ENCODE data around the gene GNG13. TPM values are rescaled to one million over a fixed set of nuclear protein-coding genes. Genes with fewer than 3 reads are reported as not detected.

The GNG13 gene
- total and polyA plus RNA-seq, 2 of the 4 experiments (the other 2 are of a cell fraction): not detected

DNA sequence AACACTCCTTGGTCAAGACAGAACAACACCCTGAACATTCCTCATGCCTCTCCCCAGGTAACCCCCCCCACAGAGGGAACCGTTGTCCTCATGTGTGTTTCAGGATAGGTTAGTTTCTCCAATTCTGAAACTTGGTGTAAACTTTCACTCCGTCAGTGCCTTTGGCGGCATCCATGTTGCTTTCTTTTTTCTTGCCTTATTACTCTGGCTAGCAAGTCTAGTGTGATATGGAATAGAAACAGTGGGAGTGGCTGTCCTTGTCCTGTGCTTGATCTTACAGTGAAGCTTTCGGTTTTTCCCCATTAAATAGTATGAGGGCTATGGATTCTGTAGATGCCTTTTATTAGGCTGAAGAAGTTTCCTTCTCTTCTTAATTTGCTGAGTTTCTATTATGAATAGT, 35.7 kb upstream of the GNG13 start:
- H2AFZ ChIP-seq (replicated peaks; ENCODE audit: low read length, poor library complexity): no peak overlapping the region
- H4K8ac ChIP-seq (ENCODE audit: low read depth in 2 of 2, low read length in 2 of 2): no peak overlapping the region
- 100% methylated on average over 2 of the region's 4 CpGs; no CpG with 5 or more reads in 1 of the 2 experiments for WGBS, 2 experiments (ENCODE audit: extremely low coverage in 2 of 2, insufficient read length in 1 of 2)
- no peaks in the 10 kb centered on the region; the same call in 1 of the 2 replicates for H3K27me3 ChIP-seq (ENCODE audit: control insufficient read depth, insufficient read depth, low read length)
- no peak overlapping the region for H3K56ac ChIP-seq (ENCODE audit: extremely low read depth, insufficient read depth, low read length)
- ATAC-seq (ENCODE audit: low read depth) (no peak), DNase-seq (no peak)
- intact Hi-C loops (cut with micrococcal nuclease) (no loop called here), dilution Hi-C loops (cut with HindIII; ENCODE audit: low sequenced_read_pairs, unreplicated experiment) (no loop called here), in situ Hi-C loops (cut with MboI; ENCODE audit: low sequenced_read_pairs) (no loop called here)
- no peaks in the 10 kb centered on the region for H3K36me3 ChIP-seq (ENCODE audit: control insufficient read depth, insufficient read depth, low read length)
- no peak overlapping the region for H3K27ac ChIP-seq (ENCODE audit: insufficient read depth, low read length)
- H3K9me1 ChIP-seq (ENCODE audit: insufficient read depth, low read length): no peaks in the 10 kb centered on the region
- no peak overlapping the region for H3K4me2 ChIP-seq (ENCODE audit: low read depth, low read length)
- H3K23ac ChIP-seq (ENCODE audit: low read depth, low read length): no peak overlapping the region
- no peak overlapping the region for H4K91ac ChIP-seq (ENCODE audit: insufficient read depth, low read depth, low read length)
- no peak overlapping the region for H2BK120ac ChIP-seq (ENCODE audit: low read depth, low read length)
- no peak overlapping the region for H2BK5ac ChIP-seq (ENCODE audit: low read depth, low read length, poor library complexity, severe bottlenecking)
- no peak overlapping the region for H3K14ac ChIP-seq (replicated peaks; ENCODE audit: low read depth, low read length)
- no TSS peak for BruUV-seq (replicated peaks)
- H3K9ac ChIP-seq (ENCODE audit: low read depth, low read length): no peak overlapping the region
- no peak overlapping the region for H3K18ac ChIP-seq (ENCODE audit: low read depth, low read length)
- ChIA-PET CTCF (no interaction called here), POLR2A (ENCODE audit: unreplicated experiment) (no interaction called here)
- H3K9me3 ChIP-seq (ENCODE audit: control insufficient read depth, insufficient read depth, low read length): peaks cover 23% of the 10 kb centered on the region
- H3K4me1 ChIP-seq (ENCODE audit: control insufficient read depth, insufficient read depth, low read length): no peaks in the 10 kb centered on the region
- no peak overlapping the region for H3K4ac ChIP-seq (ENCODE audit: low read depth, low read length)
- H4K5ac ChIP-seq (ENCODE audit: low read depth, low read length): no peak overlapping the region
- no peaks in the 10 kb centered on the region for H4K20me1 ChIP-seq (ENCODE audit: insufficient read depth, low read length)
- H3K79me1 ChIP-seq (ENCODE audit: low read depth in 1 of 2, low read length in 2 of 2): no peaks in the 10 kb centered on the region
- no peak overlapping the region for H2AK9ac ChIP-seq (replicated peaks; ENCODE audit: low read depth, low read length, poor library complexity)
- H2BK15ac ChIP-seq (ENCODE audit: low read depth, low read length): no peak overlapping the region
- H2AK5ac ChIP-seq (ENCODE audit: low read depth, low read length): no peak overlapping the region
- no peak for TF ChIP-seq RAD21 (IDR thresholded peaks at IDR 0.05; ENCODE audit: low read length)
- H3K4me3 ChIP-seq (ENCODE audit: insufficient read depth, low read depth, low read length): no peak overlapping the region
- H2BK20ac ChIP-seq (ENCODE audit: low read depth, low read length): no peak overlapping the region

Data from IMR-90 (cell line).